Cerebellar nuclear complex (tissue), 1 donor: ENCODE measurements around the gene PURA.
"Not testable (repeated sequence)": the region's sequence is repeated elsewhere in the genome, so short reads cannot be mapped to it uniquely, and the experiment has no call there.

Experiments used
- DNase-seq, 2 experiments: peaks; one replicate each; lab custom pipeline; 2025; lab: John Stamatoyannopoulos, UW

Gene PURA

DNA sequence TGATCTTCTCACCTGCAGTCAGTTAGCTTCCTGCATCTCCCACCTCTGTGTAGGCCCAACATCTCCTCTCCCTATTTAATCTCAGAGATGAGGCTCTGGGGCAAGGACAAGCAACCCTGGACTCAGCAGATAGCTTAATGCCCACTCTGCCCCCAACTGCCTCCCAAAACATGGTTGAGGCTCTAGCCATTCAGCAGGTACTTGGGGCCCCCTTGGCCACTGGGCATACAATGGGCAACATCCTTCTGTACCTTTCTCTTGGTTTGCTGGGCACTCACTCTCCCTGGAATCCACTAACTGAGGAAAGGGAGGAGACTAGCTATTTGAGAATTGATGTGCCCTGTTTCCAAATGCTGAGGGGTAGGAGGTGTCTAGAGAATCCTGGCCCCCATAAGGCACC is 21.2 kb downstream of the PURA start:
- DNase-seq: no peak

GRCh38 chr5:140136624-140137023 is 22.7 kb downstream of the PURA start:
- no peak for DNase-seq

GRCh38 chr5:140140435-140140834 is 26.5 kb downstream of the PURA start:
- no peak for DNase-seq

GRCh38 chr5:140141241-140141640 is 27.3 kb downstream of the PURA start:
- DNase-seq: no peak

GRCh38 chr5:140142246-140142645 is 28.3 kb downstream of the PURA start:
- DNase-seq: no peak

- DNase-seq: no peak
Observed at GRCh38 chr5:140142856-140143255, 28.9 kb downstream of the PURA start.

DNA sequence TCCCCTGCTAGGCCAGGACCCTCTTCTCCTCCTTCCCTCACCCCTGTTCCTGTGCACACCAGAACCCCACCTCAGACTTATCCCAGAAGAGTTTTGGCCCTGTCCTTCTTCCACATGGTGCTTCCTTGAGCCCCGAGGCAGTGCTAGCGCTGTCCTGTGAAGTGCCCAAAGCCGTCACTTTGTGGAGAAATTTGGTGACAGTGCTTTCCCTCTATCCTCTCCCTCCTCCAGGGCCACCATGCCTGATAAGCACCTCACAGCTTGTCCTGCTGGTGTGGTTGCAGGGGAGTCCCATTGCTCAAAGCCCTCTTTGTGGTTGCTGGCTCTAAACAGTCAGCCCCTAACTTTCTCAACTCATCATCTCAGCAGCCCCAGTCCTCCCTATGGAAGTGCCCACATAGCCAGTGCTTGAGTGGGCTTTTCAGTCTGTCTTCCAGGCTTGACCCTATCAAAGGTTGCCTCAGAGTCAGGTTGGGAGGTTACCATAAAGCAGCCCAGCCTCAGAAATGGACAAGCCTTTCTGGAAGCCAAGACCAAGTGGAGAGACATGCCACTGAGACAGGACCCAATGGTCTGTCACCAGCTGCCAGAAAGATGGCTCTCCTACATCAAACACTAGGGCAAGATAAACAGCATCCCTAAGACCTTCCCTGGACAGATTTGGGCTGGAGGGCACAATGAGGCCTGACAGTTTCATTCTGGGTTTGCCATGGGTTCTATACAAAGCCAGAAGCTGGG is 29.8 kb downstream of the PURA start:
- no peak for DNase-seq

DNA sequence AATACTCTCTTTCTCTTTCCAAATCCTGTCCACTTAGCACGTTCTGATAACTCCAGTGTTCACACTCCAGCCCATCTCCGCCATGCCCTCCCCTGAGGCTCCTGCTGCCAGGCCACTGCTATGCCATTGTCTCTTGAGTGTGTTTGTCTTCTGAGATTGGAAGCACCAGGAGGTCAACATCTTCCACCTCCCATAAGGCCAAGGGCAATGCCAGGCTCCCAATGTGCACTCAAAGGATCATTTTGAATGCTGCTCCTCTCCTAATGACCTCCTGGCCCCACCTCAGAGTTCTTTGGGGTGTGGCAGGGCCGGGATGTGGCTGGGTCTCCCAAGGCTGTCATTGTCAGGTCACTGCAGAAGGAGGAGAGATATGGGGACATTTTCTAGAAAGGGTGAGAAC is 31.3 kb downstream of the PURA start:
- DNase-seq: no peak

DNA sequence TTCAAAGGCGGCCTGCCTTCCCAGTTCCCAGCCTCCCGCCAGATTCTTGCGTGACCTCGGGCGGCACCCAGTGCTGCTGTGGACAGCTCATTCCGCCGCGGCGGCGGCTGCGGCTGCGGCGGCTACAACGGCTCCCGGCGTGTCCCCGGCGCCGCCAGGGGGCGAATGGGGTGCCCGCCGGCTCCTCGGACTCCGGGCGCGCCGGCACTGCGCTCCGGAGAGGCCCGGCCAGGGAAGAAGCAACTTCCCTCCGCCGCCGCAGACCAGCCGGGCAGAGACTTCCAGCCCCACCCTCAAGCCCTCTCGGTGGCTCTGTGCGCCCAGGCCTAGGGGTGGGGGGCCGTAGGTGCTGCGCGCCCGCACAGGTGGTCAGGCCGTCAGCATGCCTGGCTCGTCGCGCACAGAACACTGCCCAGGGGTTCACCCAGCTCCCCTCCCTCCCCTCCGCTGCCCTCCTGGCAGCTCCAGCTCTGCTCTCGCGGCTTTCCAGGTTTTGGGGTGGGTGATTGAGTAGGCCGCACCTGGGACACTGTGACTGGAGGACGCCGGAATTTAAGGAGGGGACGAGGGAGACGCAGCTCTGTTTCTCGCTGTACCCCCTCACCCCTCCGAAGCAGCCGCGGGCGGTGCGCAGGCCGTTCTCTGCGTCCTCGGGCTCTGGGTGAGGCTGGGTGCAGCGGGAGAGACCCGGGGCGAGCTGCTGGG is 32.1 kb downstream of the PURA start:
- no peak for DNase-seq

- DNase-seq: no peak
Observed at GRCh38 chr5:140146523-140146842, 32.6 kb downstream of the PURA start.

DNA sequence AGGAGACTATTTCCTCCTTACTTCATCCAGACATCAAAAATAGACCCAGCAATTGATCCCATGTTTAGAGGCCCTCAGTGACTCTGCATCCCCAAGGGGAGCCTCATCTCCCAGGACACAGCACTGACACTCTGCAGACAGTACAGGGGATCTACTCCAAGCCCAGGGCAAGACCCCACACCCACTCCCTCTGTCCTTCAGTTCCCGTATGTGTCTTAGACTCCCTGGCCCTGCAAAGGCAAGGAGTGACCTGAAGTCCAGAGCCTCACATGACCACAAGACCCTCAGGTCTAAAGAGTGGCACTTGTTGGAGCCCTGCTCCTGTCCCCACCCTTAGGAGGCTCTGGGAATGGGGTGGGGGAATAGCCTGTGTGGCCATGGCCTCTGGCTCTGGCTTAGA is 33.6 kb downstream of the PURA start:
- DNase-seq: no peak

DNA sequence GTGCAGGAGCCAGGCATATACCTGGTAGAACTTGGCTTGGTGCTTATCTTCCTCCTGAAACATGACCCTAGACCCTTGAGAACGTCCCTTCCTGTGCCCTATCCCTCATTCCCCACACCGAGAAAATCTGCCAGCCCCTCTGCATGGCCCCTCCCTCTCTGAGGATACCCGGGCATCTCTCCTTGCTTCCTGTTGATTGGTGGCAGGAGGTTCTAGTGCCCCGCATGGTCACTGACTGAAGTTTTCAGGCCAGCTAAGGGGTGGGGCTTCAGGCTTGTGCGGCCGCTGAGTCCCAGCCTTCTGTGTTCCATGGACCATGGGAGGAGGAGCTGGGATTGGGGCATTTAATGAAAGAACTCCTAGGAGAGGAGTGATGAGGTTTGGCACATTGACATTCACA is 34.6 kb downstream of the PURA start:
- DNase-seq: no peak

DNA sequence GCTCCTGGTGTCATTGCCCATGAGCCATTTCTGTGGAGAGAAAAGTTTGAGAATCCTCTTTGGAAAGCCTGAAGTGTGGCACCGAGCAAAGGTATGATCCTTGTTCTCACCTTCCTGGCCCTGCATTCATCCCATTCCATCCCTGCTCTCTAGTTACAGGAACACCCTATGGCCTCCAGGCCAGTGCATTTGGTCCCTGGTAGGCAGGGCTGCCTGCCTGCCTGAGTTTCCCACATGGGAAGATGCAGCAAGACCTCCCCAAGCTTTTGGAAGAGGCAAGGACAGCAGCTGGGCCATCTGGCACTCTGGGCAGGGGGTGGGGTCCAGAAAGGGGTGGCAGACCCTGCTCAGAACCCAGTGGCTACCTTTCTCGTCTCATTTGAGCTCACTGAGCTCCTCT is 36.3 kb downstream of the PURA start:
- DNase-seq: no peak

- no peak for DNase-seq
Observed at GRCh38 chr5:140151144-140152021, 37.5 kb downstream of the PURA start.

GRCh38 chr5:140152022-140152999 is 38.4 kb downstream of the PURA start:
- DNase-seq: no peak

DNA sequence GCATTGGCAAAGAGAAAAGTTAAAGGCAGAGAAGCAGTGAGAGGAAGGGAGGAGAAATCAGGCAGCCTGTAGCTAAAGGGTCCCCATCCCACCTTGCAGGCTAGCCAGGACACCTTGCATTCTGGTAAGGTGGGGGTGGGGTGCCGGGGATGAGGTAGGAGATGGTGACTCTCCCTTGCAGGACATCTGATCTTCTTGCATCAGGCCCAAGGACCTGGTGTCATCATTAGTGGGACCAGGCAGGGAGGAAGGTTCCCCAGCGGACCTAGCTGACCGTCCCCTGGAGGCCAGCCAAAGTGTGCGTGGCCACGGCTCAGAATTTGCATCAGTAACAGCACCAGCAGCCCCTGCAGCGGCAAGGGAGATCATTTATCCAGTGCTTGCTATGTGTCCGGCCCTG is 39.3 kb downstream of the PURA start:
- DNase-seq: no peak

GRCh38 chr5:140153905-140154304 is 40.0 kb downstream of the PURA start:
- no peak for DNase-seq

DNA sequence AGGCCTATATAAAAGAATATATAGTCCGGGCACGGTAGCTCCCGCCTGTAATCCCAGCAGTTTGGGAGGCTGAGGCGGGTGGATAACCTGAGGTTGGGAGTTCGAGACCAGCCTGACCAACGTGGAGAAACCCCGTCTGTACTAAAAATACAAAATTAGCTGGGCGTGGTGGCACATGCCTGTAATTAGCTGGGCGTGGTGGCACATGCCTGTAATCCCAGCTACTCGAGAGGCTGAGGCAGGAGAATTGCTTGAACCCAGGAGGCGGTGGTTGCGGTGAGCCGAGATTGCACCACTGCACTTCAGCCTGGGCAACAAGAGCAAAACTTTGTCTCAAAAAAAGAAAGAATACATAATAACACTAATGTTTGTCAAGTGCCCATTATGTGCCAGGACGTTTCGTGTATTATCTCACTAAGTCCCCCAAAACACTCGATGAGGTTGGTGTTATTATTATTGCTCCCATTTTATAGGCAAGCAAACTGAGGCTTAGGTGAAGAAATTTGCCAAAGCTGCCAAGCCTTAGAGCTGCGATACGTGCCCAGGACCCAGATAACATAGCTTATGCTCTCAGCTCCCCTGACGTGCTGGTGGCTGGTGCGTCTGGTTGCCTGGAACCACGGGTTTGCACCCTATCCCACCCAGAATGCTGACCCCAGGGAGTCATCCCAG is 40.9 kb downstream of the PURA start:
- not testable (repeated sequence) for DNase-seq

- peak in 1 of 2 experiments; percentile 67 for DNase-seq
Observed at GRCh38 chr5:140157032-140157781, 43.3 kb downstream of the PURA start.
